ENCODE measurements around the gene RAD54L.
"Not testable (repeated sequence)": the region's sequence is repeated elsewhere in the genome, so short reads cannot be mapped to it uniquely, and the experiment has no call there.

RAD54L gene

DNA sequence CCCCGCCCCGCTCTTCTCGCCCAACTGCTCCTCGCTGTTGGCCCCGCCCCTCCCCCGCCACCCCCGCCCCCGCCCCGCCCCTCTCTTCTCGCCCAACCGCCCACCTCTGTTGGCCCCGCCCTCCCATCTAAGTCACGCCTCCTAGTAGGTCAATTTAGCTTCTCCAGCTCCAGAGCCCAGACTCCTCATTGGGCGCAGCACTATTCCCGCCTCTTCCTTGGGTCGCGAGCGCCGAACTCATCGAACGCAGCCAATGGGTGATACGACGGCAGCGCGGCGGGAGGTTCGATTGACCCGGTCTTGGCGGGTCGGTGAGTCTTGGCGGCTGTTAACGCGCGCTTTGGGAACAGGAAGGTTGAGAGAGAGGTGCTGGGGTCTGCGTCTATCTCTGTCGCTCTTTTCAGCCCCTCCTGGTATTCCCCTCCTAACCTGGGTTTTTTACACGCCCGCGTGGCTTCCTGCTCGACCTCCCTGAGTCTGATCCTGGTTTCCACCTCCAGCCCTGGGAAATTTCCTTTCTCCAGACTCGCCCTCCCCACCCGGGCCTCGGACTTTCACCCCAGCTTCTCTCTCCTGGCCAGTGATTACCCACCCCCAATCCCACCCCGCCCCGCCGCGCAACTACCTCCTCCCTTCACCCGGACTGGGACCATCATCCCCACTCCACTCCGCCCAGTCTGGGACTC lies at the start of gene RAD54L:
Gene RAD54L, plus strand, starts transcription at position 328 of the 686 bp plus-strand sequence. CDS start 643 bp downstream, outside the sequence.
- DNase-seq (ENCODE audit: low spot score), result peak; percentile 97

DNA sequence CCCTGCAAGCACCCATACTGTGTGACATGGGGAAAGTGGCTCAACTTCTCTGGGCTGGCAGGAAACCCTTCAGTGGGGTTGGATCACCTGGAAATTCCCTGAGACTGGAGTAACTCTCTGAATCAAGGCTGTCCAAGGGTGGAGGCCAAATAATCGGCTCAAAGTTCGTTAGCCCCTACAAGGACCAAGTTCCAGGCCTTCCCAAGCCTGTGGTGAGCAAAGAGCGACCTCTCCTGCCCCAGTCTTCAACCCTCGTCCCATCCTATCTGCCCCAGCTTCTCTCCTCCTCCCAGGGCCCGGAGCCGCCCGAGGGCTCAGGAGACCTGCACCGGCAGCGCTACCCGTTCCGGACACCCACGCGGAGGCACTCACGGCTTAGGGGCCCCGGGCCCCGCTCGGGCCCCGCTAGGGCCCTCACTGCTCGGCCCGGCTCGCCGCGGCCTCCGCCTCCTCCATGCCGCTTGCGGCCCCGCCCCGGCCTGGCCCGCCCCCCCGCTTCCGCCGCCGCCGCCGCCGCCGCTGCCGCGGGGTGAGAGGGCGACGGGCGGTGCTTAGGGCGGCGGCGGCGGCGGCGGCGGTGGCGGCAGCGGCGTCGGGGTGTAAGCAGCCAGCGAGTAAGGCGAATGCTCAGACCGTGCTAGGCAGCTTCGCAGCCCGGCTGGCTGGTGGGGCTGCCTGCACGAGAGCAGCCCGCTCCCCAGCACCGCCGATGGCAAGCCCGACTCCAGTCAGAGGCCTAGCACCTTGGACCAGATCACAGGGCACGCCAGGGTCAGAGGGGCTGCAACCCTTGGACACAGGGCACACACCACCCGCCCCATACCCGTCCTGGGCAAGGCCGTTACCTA lies 49.4 kb upstream of the RAD54L start, which contains the start of gene POMGNT1:
Gene POMGNT1, minus strand, starts transcription at position 471 of the 848 bp plus-strand sequence. CDS start 613 bp downstream, outside the sequence.
- peak; percentile 84 for DNase-seq (ENCODE audit: low spot score)

DNA sequence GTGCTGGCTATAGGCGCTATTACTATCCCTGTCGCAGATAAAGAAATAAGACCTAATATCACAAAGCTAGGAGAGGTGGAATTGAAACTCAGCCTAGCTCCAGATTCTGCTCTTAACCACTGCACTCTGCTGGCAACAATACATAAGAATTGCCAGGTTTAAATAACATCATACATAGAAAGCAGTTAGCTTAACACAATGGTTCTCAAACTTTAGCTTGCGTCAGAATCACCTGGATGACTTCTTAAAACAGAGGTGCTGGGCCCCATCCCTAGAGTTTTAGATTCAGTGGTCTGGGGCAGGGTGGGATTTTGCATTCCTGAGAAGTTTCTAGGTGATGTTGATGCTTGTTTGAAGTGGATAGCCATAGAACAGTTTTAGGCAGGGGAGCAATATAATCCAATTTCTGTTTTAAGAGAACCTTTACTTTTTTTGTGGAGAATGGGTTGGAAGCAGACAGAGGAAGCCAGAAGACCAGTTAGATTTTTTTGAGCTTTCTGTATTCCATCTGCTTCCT lies 48.3 kb upstream of the RAD54L start:
- no peak for DNase-seq (ENCODE audit: low spot score)

GRCh38 chr1:46203738-46204405 lies 43.7 kb upstream of the RAD54L start:
- no peak for DNase-seq (ENCODE audit: low spot score)

- DNase-seq (ENCODE audit: low spot score), result no peak
Observed at GRCh38 chr1:46204406-46204742, 43.2 kb upstream of the RAD54L start.

- no peak for DNase-seq (ENCODE audit: low spot score)
Observed at GRCh38 chr1:46205141-46205540, 42.4 kb upstream of the RAD54L start.

DNA sequence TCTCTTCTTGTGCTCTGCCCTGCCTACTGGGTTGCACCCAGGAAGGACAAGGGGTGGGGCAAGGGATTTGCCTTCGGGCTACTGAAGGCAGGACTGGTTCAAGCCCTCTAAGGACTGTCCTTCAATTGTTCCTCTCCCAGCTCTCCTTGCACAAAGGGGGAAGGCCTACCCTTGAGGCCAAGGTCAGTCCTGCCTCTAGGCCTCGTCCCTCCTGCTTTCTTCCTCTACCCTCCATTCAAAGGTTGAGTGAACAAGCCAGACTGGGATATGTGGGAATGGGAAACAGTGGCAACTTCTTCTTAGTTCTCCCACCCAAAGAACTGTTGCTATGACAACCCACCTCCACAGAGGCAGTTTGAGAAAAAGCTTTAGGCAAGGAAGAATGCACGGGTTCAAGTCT lies 41.8 kb upstream of the RAD54L start:
- DNase-seq (ENCODE audit: low spot score), result no peak

DNA sequence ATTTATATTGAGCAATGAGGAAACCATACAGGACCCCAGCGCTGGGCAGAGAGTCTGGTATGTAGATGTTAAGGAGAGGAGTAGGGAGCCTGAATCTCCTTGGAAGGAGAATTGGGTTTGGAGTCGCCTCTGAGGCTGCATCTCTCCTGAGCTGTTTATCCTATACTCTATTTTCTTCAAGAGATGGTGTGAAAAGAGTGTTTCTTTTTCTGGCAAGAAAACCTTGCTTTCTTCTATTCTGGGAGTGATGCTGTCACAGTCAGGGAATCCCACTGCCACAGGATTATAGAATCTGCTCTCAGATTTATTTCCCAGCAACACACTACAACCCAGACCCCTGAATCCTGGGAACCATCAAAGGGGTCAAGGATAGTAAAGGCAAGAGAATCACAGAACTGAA lies 41.2 kb upstream of the RAD54L start:
- DNase-seq (ENCODE audit: low spot score), result no peak

DNA sequence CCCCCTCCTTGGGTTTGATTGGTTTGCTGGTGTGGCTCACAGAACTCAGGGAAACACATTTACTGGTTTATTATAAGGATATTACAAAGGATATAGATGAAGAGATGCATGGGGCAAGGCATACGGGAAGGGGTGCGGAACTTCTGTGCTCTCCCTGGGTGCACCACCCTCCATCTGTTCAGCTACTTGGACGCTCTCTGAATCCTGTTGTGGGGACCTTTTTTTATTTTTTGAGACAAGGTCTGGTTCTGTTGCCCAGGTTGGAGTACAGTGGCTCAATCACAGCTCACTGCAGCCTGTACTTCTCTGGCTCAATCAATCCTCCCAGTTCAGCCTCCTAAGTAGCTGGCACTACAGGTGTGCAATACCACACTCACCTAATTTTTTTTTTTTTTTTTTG lies 37.0 kb upstream of the RAD54L start:
- no peak for DNase-seq (ENCODE audit: low spot score)

DNA sequence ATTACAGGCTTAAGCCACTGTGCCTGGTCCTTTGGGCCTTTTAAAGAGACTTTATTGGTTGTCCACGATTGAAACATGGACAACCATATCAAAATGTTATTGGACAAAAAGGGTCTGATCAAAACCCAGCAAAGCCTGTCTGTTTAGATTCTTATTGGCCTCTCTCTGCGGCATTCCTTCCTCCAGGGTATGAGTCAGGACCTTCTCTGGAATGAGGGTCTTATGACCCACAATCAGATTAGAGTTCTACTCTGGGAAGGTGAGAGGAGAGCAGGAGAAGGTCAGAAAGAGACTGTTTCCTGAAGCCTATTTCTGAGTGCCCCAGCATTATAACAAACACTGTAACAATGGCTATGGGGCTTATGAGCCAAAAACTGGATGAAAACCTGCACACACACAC lies 36.5 kb upstream of the RAD54L start:
- no peak for DNase-seq (ENCODE audit: low spot score)

DNA sequence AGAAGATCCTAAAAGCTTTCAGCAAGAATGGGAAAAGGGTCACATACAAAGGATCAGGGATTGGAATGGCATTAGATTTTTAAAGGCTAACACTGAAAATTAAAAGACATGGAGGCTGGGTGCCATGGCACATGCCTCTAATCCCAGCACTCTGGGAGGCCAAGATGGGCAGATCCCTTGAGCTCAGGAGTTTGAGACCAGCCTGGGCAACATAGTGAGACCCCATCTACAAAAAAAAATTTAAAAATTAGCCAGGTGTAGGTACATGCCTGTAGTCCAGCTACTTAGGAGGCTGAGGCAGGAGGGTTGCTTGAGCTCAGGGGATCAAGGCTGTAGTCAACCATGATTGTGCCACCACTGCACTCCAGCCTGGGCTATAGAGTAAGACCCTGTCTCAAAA lies 32.1 kb upstream of the RAD54L start:
- no peak for DNase-seq (ENCODE audit: low spot score)

GRCh38 chr1:46218443-46218842 lies 29.1 kb upstream of the RAD54L start:
- DNase-seq (ENCODE audit: low spot score), result no peak

DNA sequence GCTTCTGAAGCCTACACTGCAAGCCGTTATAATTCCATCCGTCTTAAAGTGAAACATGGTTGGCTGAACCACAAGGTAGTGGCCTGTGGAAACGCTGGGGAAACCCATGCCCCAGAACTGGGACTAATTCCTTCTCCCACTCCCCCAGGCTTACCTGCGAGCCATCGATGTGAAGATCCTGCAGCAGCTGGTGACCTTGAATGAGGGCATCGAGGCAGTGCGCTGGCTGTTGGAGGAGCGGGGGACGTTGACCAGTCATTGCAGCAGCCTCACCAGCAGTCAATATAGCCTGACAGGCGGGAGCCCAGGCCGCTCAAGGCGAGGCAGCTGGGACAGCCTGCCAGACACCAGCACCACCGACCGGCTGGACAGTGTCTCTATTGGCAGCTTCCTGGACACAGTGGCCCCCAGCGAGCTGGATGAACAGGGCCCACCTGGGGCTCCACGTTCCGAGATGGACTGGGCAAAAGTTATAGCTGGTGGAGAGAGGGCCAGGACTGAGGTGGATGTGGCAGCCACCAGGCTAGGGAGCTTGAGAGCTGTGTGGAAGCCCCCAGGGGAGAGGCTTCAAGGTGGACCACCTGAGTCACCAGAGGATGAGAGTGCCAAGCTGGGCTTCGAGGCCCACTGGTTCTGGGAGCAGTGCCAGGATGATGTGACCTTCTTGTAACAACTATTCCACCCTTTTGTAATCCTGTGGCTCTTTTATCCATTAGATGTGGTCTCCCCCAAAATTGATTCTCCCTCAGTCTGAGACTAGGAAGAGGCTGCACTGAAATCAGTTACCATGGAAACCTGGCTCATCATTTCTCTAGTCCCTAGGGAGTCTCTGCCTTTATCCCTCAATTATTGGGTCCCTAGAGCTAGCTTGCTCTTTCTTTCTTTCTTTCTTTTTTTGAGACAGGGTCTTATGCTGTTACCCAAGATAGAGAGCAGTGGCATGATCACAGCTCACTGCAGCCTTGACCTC lies 27.7 kb upstream of the RAD54L start:
- DNase-seq (ENCODE audit: low spot score), result no peak

- no peak for DNase-seq (ENCODE audit: low spot score)
Observed at GRCh38 chr1:46220808-46221207, 26.8 kb upstream of the RAD54L start.

DNA sequence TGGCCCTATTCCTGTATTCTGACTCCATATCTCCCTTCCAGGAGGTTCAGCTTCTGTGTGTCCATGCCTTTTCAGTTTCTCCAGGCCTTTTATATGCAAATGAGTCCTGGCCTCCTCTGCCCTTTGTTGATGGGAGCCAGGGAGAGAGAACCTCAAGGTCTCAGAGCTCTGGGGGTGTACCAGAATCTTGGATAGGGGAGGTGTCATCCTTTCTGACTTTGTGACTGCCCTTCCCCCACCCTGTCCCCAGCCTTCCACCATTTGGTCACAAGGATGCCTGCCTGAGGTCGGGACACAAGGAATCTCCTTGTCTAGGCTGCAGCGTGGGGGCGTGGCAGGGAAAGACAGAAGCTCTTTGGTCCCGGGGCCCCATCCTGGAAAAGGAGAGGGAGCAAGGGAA lies 25.8 kb upstream of the RAD54L start:
- peak; percentile 75 for DNase-seq (ENCODE audit: low spot score)

DNA sequence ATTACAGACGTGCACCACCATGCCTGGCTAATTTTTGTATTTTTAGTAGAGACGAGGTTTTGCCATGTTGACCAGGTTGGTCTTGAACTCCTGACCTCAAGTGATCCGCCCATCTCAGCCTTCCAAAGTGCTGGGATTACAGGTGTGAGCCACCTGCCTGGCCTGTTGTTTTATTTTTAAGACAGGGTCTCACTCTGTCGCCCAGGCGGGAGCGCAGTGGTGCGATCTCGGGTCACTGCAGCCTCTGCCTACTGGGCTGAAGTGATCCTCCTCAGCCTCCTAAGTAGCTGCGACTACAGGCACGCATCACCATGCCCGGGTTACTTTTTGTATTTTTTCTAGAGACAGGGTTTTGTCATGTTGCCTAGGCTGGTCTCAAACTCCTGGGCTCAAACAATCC lies 24.5 kb upstream of the RAD54L start:
- not testable (repeated sequence) for DNase-seq (ENCODE audit: low spot score)

DNA sequence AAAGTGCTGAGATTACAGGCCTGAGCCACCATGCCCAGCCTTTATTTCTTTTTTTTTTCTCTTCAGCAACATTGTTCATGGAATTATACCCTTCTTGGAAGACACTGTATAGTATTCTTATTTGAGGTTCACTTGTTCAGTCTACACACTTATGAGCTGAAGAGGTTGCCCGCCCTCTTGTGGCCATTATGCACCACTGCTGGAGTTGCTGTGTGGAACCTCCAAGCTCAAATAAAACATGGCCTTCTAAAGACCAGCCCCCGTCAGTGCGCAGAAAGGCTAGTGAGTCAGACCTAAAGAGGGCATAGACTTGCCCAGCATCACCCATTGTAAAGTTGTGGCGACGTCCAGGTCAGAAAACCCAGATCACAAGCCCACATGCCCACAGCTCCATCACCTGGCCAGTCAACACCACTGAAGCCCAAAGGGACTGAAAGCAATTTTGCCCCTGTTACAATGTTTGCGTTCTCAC lies 24.1 kb upstream of the RAD54L start:
- peak; percentile 79 for DNase-seq (ENCODE audit: low spot score)

DNA sequence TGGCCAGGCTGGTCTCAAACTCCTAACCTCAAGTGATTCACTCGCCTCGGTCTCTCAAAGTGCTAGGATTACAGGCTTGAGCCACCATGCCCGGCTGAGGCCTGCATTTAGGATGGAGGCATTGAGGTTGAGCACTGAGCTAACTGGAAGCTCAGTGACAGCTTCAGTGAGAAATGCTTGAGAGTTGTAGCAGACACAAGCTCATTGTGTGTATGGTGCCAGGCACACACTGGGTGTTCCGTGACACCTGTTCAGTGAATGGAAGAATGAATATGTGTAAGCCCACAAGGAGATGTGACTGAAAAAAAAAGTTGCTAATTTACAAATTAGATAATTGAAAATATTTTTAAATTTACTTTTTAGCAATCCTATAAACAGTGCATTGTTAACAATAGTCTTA lies 22.6 kb upstream of the RAD54L start:
- no peak for DNase-seq (ENCODE audit: low spot score)

DNA sequence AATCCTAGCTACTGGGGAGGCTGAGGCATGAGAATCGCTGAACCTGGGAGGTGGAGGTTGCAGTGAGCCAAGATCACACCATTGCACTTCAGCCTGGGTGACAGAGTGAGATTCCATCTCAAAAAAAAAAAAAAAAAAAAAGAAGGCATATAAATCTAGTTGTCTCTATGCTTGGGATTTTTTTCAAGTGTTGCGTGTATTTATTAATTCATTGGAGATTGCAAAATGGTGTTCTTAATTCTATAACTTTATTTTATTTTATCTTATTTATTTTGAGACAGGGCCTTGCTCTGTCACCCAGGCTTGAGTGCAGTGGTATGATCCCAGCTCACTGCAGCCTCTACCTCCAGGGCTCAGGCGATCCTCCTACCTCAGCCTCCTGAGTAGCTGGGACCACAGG lies 16.3 kb upstream of the RAD54L start:
- DNase-seq (ENCODE audit: low spot score), result not testable (repeated sequence)

GRCh38 chr1:46236882-46237281 lies 10.7 kb upstream of the RAD54L start:
- no peak for DNase-seq (ENCODE audit: low spot score)

GRCh38 chr1:46238865-46239264 lies 8.7 kb upstream of the RAD54L start:
- not testable (repeated sequence) for DNase-seq (ENCODE audit: low spot score)
